Measurements from ENCODE around the gene ADAT1. TPM values are rescaled to one million over a fixed set of nuclear protein-coding genes. Genes with fewer than 3 reads are reported as not detected.
"Not testable (repeated sequence)": the region's sequence is repeated elsewhere in the genome, so short reads cannot be mapped to it uniquely, and the experiment has no call there.

Gene ADAT1
- total RNA-seq, 3 donors from 2014 or later (not counting 1 experiment from before 2014, with no cell fraction given) = 63.5 to 65.2 (median 64.8) TPM

- TF ChIP-seq, protein P1, sequence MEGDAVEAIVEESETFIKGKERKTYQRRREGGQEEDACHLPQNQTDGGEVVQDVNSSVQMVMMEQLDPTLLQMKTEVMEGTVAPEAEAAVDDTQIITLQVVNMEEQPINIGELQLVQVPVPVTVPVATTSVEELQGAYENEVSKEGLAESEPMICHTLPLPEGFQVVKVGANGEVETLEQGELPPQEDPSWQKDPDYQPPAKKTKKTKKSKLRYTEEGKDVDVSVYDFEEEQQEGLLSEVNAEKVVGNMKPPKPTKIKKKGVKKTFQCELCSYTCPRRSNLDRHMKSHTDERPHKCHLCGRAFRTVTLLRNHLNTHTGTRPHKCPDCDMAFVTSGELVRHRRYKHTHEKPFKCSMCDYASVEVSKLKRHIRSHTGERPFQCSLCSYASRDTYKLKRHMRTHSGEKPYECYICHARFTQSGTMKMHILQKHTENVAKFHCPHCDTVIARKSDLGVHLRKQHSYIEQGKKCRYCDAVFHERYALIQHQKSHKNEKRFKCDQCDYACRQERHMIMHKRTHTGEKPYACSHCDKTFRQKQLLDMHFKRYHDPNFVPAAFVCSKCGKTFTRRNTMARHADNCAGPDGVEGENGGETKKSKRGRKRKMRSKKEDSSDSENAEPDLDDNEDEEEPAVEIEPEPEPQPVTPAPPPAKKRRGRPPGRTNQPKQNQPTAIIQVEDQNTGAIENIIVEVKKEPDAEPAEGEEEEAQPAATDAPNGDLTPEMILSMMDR (IDR thresholded peaks at IDR 0.05) = no peak
- WGBS (ENCODE audit: insufficient coverage) = 66% methylated on average over 17 of the region's 17 CpGs
- Histone ChIP-seq H3K27me3 (ENCODE audit: control insufficient read depth, insufficient read depth, low read length) (no peaks in the 10 kb centered on the region), H3K36me3 (ENCODE audit: control insufficient read depth, insufficient read depth, low read length) (peaks cover 3% of the 10 kb centered on the region), H3K4me1 (ENCODE audit: control insufficient read depth, insufficient read depth, low read length) (no peaks in the 10 kb centered on the region), H3K27ac (ENCODE audit: low read length) (no peak overlapping the region), H3K4me3 (ENCODE audit: low read length) (no peak overlapping the region), H3K9me3 (ENCODE audit: control insufficient read depth, insufficient read depth, low read length) (no peaks in the 10 kb centered on the region)
- peaks cover 0 to 2% of the 10 kb centered on the region in 2 donors for H3K9me3 Mint-ChIP-seq
- no peak overlapping the region for H3K4me3 Mint-ChIP-seq
- DNase-seq (no peak), ATAC-seq (peak in 1 of 3 donors; percentile 67)
- no peaks in the 10 kb centered on the region for H3K27me3 Mint-ChIP-seq (ENCODE audit: low read depth in 2 of 2)
- H3K36me3 Mint-ChIP-seq = no peaks in the 10 kb centered on the region
- H3K4me1 Mint-ChIP-seq = peaks cover 0 to 5% of the 10 kb centered on the region in 2 donors
- H3K27ac Mint-ChIP-seq = peak overlapping the region in 1 of 2 donors; percentile 57
- intact Hi-C loops (cut with micrococcal nuclease) = no loop called here
These were observed 29.0 kb downstream of the ADAT1 start for GRCh38 chr16:75593825-75594820.

DNA sequence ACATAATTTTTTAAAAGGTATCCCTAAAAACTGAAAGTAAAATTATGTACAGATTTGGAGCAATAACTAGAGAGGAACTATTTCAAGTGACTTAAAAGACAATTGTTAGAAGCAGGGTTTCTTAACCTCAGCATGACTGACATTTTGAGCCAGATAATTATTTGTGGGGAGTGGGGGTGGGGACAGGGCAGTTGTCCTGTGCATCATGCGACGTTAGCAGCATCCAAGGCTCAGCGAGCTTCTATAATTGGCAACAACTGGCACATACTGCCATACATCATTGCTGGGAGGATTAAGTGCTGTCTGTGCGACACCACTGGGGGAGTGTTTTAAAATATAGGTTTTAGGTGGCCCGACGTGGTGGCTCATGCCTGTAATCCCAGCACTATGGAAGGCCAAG, 29.8 kb downstream of the ADAT1 start:
- Mint-ChIP-seq H3K4me3 (no peak overlapping the region), H3K36me3 (no peaks in the 10 kb centered on the region), H3K27ac (no peak overlapping the region), H3K4me1 (peaks cover 0 to 5% of the 10 kb centered on the region in 2 donors), H3K9me3 (peaks cover 0 to 2% of the 10 kb centered on the region in 2 donors), H3K27me3 (ENCODE audit: low read depth in 2 of 2) (no peaks in the 10 kb centered on the region)
- ATAC-seq = no peak
- Histone ChIP-seq H3K27ac (ENCODE audit: low read length) (no peak overlapping the region), H3K4me3 (ENCODE audit: low read length) (no peak overlapping the region), H3K9me3 (ENCODE audit: control insufficient read depth, insufficient read depth, low read length) (no peaks in the 10 kb centered on the region), H3K4me1 (ENCODE audit: control insufficient read depth, insufficient read depth, low read length) (no peaks in the 10 kb centered on the region), H3K36me3 (ENCODE audit: control insufficient read depth, insufficient read depth, low read length) (peaks cover 3% of the 10 kb centered on the region), H3K27me3 (ENCODE audit: control insufficient read depth, insufficient read depth, low read length) (no peaks in the 10 kb centered on the region)
- no peak for DNase-seq
- TF ChIP-seq, protein P1 (IDR thresholded peaks at IDR 0.05) = no peak
- intact Hi-C loops (cut with micrococcal nuclease) = no loop called here
- 96% methylated on average over 6 of the region's 6 CpGs for WGBS (ENCODE audit: insufficient coverage)

- H3K4me3 ChIP-seq (ENCODE audit: low read length); H3K9me3 Mint-ChIP-seq; H3K36me3 ChIP-seq (ENCODE audit: control insufficient read depth, insufficient read depth, low read length); H3K27ac ChIP-seq (ENCODE audit: low read length); H3K27me3 Mint-ChIP-seq (ENCODE audit: low read depth in 2 of 2); DNase-seq; H3K4me1 ChIP-seq (ENCODE audit: control insufficient read depth, insufficient read depth, low read length); H3K27ac Mint-ChIP-seq; ATAC-seq; H3K4me1 Mint-ChIP-seq; H3K36me3 Mint-ChIP-seq; H3K9me3 ChIP-seq (ENCODE audit: control insufficient read depth, insufficient read depth, low read length); intact Hi-C loops (cut with micrococcal nuclease); H3K4me3 Mint-ChIP-seq; H3K27me3 ChIP-seq (ENCODE audit: control insufficient read depth, insufficient read depth, low read length): not testable (repeated sequence)
- 91% methylated on average over 7 of the region's 9 CpGs for WGBS (ENCODE audit: insufficient coverage)
These were observed 31.2 kb downstream of the ADAT1 start for GRCh38 chr16:75591927-75592326.
